K562 (cell line): ENCODE results near the gene MATK.

Experiments
- EP300 ChIP-seq: IDR thresholded peaks from 2 replicates; pipeline ENCODE4 v1.6.1; 2012; ENCODE audit warnings: low read length, improper control_type of control experiment
- MXI1 ChIP-seq: IDR thresholded peaks from 2 replicates; pipeline ENCODE4 v1.6.1; 2011; ENCODE audit warnings: low read depth, mild to moderate bottlenecking, improper control_type of control experiment, low read length
- RCOR1 ChIP-seq, 2 experiments: IDR thresholded peaks; 2 replicates each; pipeline ENCODE4 v1.6.1; 2012; ENCODE audit warnings: low read depth in 2 of 2, low read length in 2 of 2, borderline replicate concordance in 1 of 2, improper control_type of control experiment in 1 of 2
- SIN3A ChIP-seq, 2 experiments: fragments of 150-350 bp in 1 of 2; IDR thresholded peaks; 2 replicates each; pipeline ENCODE4 v1.6.1; 2011 to 2016; ENCODE audit warnings: borderline replicate concordance in 2 of 2, low read depth in 2 of 2, low read length in 2 of 2, mild to moderate bottlenecking in 2 of 2, moderate library complexity in 2 of 2; ENCODE audit not compliant: control insufficient read depth in 1 of 2
- TBL1XR1 ChIP-seq, 2 experiments: IDR thresholded peaks; 2 replicates each; pipeline ENCODE4 v1.6.1; 2012; ENCODE audit warnings: improper control_type of control experiment in 2 of 2, low read length in 2 of 2, mild to moderate bottlenecking in 1 of 2
- ZNF184 ChIP-seq: sonication (generic); formaldehyde crosslinking; IDR thresholded peaks from 2 replicates; pipeline ENCODE4 v1.5.0; 2020; ENCODE audit warnings: missing genetic modification reagents
- ZNF274 ChIP-seq: IDR thresholded peaks from 2 replicates; pipeline ENCODE4 v1.6.1; 2011; ENCODE audit warnings: low read depth, mild to moderate bottlenecking, low read length, moderate library complexity, borderline replicate concordance
- TF ChIP-seq, protein P1 (sequence below), 3 experiments: fragments of 200-800 bp in 1 of 3; sonication (Bioruptor generic) in 1 of 3; sonication (generic) in 1 of 3; formaldehyde crosslinking in 1 of 3; IDR thresholded peaks; 2 replicates each; pipeline versions ENCODE4 v1.6.1 to v1.8.0; 2016 to 2022; ENCODE audit warnings: mild to moderate bottlenecking in 2 of 3, missing compliant biosample characterization in 2 of 3, missing genetic modification characterization in 2 of 3, missing genetic modification reagents in 1 of 3
- TF ChIP-seq, protein P2 (sequence below): fragments of 450-650 bp; IDR thresholded peaks from 2 replicates; pipeline ENCODE4 v1.6.1; 2017; ENCODE audit warnings: mild to moderate bottlenecking, moderate library complexity
- TF ChIP-seq, protein P3 (sequence below): fragments of 250-450 bp; sonication (Bioruptor Pico); IDR thresholded peaks from 2 replicates; pipeline ENCODE4 v1.8.0; 2021; ENCODE audit warnings: mild to moderate bottlenecking, moderate library complexity
- TF ChIP-seq, protein P4 (sequence below): sonication (generic); formaldehyde crosslinking; IDR thresholded peaks from 2 replicates; pipeline ENCODE4 v1.8.0; 2022; ENCODE audit warnings: mild to moderate bottlenecking, missing genetic modification reagents
- TF ChIP-seq, protein P5 (sequence below): sonication (generic); formaldehyde crosslinking; IDR thresholded peaks from 2 replicates; pipeline ENCODE4 v1.9.0; 2022; ENCODE audit warnings: mild to moderate bottlenecking, missing genetic modification reagents
- TF ChIP-seq, protein P6 (sequence below), 3 experiments: IDR thresholded peaks in 2 of 3; conservative IDR thresholded peaks in 1 of 3; 2 replicates each; pipeline ENCODE4 v1.5.1; 2011 to 2012; ENCODE audit warnings: low read length in 3 of 3, mild to moderate bottlenecking in 3 of 3, control low read depth in 2 of 3, improper control_type of control experiment in 1 of 3, inconsistent platforms in 1 of 3, low read depth in 1 of 3, mixed read lengths in 1 of 3, moderate library complexity in 1 of 3; ENCODE audit not compliant: insufficient read depth in 2 of 3

DNA sequence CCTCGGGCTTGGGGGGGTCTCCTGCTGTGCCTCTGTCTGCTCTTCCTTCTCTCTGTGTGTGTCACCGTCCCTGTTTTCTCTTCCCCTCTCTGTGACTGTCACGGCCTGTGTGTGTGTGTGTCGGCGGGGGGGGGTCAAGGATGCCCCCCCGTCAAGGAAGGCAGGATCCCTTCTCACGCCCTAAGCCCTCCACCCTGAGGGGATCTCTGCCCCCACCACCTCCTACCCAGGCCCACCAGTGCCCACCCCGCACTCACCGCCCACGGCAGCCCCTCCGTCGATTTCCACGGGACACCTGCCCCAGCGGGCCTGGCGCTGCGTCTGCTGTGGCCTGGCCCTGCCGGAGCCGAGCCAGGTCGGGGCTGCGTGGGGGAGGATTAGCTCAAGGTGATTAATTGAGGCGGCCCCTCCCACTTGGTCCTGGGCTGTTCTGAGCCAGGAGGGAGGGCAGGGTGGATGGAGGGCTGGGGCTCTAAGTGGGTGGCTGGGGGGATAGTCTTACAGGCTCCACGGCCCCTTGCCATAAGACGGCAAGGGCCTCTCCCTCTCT lies 14.2 kb downstream of the MATK start, which contains the start of gene RAX2:
- TF ChIP-seq MXI1 (no peak), TBL1XR1 (IDR thresholded peaks at IDR 0.05; ENCODE audit: low read length in 2 of 2) (no peak), EP300 (no peak), RCOR1 (IDR thresholded peaks at IDR 0.05; ENCODE audit: borderline replicate concordance in 1 of 2, low read depth in 2 of 2, low read length in 2 of 2) (no peak), SIN3A (IDR thresholded peaks at IDR 0.05; ENCODE audit: borderline replicate concordance in 2 of 2, control insufficient read depth in 1 of 2, low read depth in 2 of 2, low read length in 2 of 2) (no peak), ZNF184 (CRISPR knock-in tag) (no peak), ZNF274 (no peak)
- TF ChIP-seq, protein P1, sequence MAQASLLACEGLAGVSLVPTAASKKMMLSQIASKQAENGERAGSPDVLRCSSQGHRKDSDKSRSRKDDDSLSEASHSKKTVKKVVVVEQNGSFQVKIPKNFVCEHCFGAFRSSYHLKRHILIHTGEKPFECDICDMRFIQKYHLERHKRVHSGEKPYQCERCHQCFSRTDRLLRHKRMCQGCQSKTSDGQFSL (CRISPR knock-in tag; IDR thresholded peaks at IDR 0.05), result peak; percentile 86
- TF ChIP-seq, protein P1 (tag; IDR thresholded peaks at IDR 0.05), result no peak
- TF ChIP-seq, protein P2, sequence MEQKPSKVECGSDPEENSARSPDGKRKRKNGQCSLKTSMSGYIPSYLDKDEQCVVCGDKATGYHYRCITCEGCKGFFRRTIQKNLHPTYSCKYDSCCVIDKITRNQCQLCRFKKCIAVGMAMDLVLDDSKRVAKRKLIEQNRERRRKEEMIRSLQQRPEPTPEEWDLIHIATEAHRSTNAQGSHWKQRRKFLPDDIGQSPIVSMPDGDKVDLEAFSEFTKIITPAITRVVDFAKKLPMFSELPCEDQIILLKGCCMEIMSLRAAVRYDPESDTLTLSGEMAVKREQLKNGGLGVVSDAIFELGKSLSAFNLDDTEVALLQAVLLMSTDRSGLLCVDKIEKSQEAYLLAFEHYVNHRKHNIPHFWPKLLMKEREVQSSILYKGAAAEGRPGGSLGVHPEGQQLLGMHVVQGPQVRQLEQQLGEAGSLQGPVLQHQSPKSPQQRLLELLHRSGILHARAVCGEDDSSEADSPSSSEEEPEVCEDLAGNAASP, result no peak
- TF ChIP-seq, protein P3, sequence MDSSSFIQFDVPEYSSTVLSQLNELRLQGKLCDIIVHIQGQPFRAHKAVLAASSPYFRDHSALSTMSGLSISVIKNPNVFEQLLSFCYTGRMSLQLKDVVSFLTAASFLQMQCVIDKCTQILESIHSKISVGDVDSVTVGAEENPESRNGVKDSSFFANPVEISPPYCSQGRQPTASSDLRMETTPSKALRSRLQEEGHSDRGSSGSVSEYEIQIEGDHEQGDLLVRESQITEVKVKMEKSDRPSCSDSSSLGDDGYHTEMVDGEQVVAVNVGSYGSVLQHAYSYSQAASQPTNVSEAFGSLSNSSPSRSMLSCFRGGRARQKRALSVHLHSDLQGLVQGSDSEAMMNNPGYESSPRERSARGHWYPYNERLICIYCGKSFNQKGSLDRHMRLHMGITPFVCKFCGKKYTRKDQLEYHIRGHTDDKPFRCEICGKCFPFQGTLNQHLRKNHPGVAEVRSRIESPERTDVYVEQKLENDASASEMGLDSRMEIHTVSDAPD (CRISPR knock-in tag), result no peak
- TF ChIP-seq, protein P4, sequence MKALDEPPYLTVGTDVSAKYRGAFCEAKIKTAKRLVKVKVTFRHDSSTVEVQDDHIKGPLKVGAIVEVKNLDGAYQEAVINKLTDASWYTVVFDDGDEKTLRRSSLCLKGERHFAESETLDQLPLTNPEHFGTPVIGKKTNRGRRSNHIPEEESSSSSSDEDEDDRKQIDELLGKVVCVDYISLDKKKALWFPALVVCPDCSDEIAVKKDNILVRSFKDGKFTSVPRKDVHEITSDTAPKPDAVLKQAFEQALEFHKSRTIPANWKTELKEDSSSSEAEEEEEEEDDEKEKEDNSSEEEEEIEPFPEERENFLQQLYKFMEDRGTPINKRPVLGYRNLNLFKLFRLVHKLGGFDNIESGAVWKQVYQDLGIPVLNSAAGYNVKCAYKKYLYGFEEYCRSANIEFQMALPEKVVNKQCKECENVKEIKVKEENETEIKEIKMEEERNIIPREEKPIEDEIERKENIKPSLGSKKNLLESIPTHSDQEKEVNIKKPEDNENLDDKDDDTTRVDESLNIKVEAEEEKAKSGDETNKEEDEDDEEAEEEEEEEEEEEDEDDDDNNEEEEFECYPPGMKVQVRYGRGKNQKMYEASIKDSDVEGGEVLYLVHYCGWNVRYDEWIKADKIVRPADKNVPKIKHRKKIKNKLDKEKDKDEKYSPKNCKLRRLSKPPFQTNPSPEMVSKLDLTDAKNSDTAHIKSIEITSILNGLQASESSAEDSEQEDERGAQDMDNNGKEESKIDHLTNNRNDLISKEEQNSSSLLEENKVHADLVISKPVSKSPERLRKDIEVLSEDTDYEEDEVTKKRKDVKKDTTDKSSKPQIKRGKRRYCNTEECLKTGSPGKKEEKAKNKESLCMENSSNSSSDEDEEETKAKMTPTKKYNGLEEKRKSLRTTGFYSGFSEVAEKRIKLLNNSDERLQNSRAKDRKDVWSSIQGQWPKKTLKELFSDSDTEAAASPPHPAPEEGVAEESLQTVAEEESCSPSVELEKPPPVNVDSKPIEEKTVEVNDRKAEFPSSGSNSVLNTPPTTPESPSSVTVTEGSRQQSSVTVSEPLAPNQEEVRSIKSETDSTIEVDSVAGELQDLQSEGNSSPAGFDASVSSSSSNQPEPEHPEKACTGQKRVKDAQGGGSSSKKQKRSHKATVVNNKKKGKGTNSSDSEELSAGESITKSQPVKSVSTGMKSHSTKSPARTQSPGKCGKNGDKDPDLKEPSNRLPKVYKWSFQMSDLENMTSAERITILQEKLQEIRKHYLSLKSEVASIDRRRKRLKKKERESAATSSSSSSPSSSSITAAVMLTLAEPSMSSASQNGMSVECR (CRISPR knock-in tag), result no peak
- TF ChIP-seq, protein P5, sequence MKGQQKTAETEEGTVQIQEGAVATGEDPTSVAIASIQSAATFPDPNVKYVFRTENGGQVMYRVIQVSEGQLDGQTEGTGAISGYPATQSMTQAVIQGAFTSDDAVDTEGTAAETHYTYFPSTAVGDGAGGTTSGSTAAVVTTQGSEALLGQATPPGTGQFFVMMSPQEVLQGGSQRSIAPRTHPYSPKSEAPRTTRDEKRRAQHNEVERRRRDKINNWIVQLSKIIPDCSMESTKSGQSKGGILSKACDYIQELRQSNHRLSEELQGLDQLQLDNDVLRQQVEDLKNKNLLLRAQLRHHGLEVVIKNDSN (CRISPR knock-in tag), result no peak
- TF ChIP-seq, protein P6, sequence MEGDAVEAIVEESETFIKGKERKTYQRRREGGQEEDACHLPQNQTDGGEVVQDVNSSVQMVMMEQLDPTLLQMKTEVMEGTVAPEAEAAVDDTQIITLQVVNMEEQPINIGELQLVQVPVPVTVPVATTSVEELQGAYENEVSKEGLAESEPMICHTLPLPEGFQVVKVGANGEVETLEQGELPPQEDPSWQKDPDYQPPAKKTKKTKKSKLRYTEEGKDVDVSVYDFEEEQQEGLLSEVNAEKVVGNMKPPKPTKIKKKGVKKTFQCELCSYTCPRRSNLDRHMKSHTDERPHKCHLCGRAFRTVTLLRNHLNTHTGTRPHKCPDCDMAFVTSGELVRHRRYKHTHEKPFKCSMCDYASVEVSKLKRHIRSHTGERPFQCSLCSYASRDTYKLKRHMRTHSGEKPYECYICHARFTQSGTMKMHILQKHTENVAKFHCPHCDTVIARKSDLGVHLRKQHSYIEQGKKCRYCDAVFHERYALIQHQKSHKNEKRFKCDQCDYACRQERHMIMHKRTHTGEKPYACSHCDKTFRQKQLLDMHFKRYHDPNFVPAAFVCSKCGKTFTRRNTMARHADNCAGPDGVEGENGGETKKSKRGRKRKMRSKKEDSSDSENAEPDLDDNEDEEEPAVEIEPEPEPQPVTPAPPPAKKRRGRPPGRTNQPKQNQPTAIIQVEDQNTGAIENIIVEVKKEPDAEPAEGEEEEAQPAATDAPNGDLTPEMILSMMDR (IDR thresholded peaks at IDR 0.05 in 2 of 3, conservative IDR thresholded peaks at IDR 0.05 in 1 of 3; ENCODE audit: insufficient read depth in 2 of 3, low read depth in 1 of 3, low read length in 3 of 3), result no peak
